DND-41 (cell line): ENCODE data around the gene SPC24.

Experiments
- ATAC-seq: fragments of 200-7000 bp; cut with Tn5 transposase; 3 replicates; pipeline ENCODE4 v1.9.1; 2021; ENCODE audit warnings: low read depth; ENCODE audit not compliant: insufficient read depth
- DNase-seq: peaks from one replicate; pipeline ENCODE4 v3.0.0-alpha.2; 2020
- H2AFZ ChIP-seq: 2 replicates; pipeline ENCODE4 v1.6.0; 2012; ENCODE audit warnings: low read depth, low read length
- H3K27ac ChIP-seq: 2 replicates; pipeline ENCODE4 v1.5.1; 2012; ENCODE audit warnings: low read length, inconsistent platforms
- H3K27me3 ChIP-seq: fragments of 200-600 bp; sonication (generic); 2 replicates; pipeline ENCODE4 v1.6.0; 2012; ENCODE audit warnings: low read length, mild to moderate bottlenecking, inconsistent platforms; ENCODE audit not compliant: insufficient read depth, poor library complexity
- H3K36me3 ChIP-seq: 2 replicates; pipeline ENCODE4 v1.5.1; 2012; ENCODE audit warnings: low read length, inconsistent platforms; ENCODE audit not compliant: insufficient read depth
- H3K4me1 ChIP-seq: 2 replicates; pipeline ENCODE4 v1.5.1; 2012; ENCODE audit warnings: mild to moderate bottlenecking, low read length; ENCODE audit not compliant: insufficient read depth
- H3K4me2 ChIP-seq: 2 replicates; pipeline ENCODE4 v1.6.0; 2012; ENCODE audit warnings: mild to moderate bottlenecking, moderate library complexity, low read length, inconsistent platforms; ENCODE audit not compliant: insufficient read depth
- H3K4me3 ChIP-seq, 2 experiments: fragments of 200-600 bp in 1 of 2; shearing (Covaris generic) in 1 of 2; 2 replicates each; pipeline ENCODE4 v1.5.1; 2012 to 2016; ENCODE audit warnings: inconsistent platforms in 2 of 2, low read length in 2 of 2, mild to moderate bottlenecking in 2 of 2, low read depth in 1 of 2, moderate library complexity in 1 of 2
- H3K79me2 ChIP-seq: 2 replicates; pipeline ENCODE4 v1.6.0; 2012; ENCODE audit warnings: low read length, inconsistent platforms; ENCODE audit not compliant: insufficient read depth
- H3K9ac ChIP-seq: 2 replicates; pipeline ENCODE4 v1.6.0; 2012; ENCODE audit warnings: low read depth, mild to moderate bottlenecking, inconsistent platforms, low read length, moderate library complexity
- H3K9me3 ChIP-seq: 2 replicates; pipeline ENCODE4 v1.5.1; 2012; ENCODE audit warnings: low read length, moderate library complexity, mild to moderate bottlenecking, inconsistent platforms; ENCODE audit not compliant: insufficient read depth, severe bottlenecking
- H4K20me1 ChIP-seq: 2 replicates; pipeline ENCODE4 v1.6.0; 2012; ENCODE audit warnings: low read length; ENCODE audit not compliant: insufficient read depth
- CTCF ChIP-seq: IDR thresholded peaks from 2 replicates; pipeline ENCODE4 v1.5.1; 2012; ENCODE audit warnings: borderline replicate concordance, low read length, moderate library complexity, mild to moderate bottlenecking; ENCODE audit not compliant: poor library complexity, severe bottlenecking; ENCODE audit errors: extremely low read depth
- EZH2 ChIP-seq: IDR thresholded peaks from 3 replicates; pipeline ENCODE4 v1.6.1; 2012; ENCODE audit warnings: borderline replicate concordance, low read depth, mild to moderate bottlenecking, moderate library complexity, low read length, inconsistent platforms; ENCODE audit not compliant: severe bottlenecking

SPC24 gene

GRCh38 chr19:11203194-11204075 is 47.9 kb upstream of the SPC24 start:
- H4K20me1 ChIP-seq = no peaks in the 10 kb centered on the region; the same call in 1 of the 2 replicates
- H3K9me3 ChIP-seq = no peaks in the 10 kb centered on the region
- ATAC-seq (peak; percentile 66), DNase-seq (peak; percentile 42)
- no peak overlapping the region for H2AFZ ChIP-seq
- no peaks in the 10 kb centered on the region for H3K36me3 ChIP-seq
- H3K4me1 ChIP-seq = no peaks in the 10 kb centered on the region
- no peak overlapping the region for H3K27ac ChIP-seq
- TF ChIP-seq EZH2 = no peak
- TF ChIP-seq CTCF = peak; percentile 74
- H3K9ac ChIP-seq = no peak overlapping the region
- no peak overlapping the region for H3K4me3 ChIP-seq
- H3K27me3 ChIP-seq = no peaks in the 10 kb centered on the region
- no peak overlapping the region for H3K4me2 ChIP-seq
- no peaks in the 10 kb centered on the region for H3K79me2 ChIP-seq

GRCh38 chr19:11202488-11203193 is 47.1 kb upstream of the SPC24 start:
- Histone ChIP-seq H3K9me3 (no peaks in the 10 kb centered on the region), H2AFZ (no peak overlapping the region), H3K4me3 (no peak overlapping the region), H3K36me3 (no peaks in the 10 kb centered on the region), H3K4me2 (no peak overlapping the region), H4K20me1 (no peaks in the 10 kb centered on the region), H3K79me2 (no peaks in the 10 kb centered on the region), H3K27me3 (no peaks in the 10 kb centered on the region), H3K9ac (no peak overlapping the region), H3K4me1 (peaks cover 4% of the 10 kb centered on the region), H3K27ac (no peak overlapping the region)
- DNase-seq (no peak), ATAC-seq (no peak)
- TF ChIP-seq EZH2 (no peak), CTCF (no peak)

GRCh38 chr19:11201791-11202190 is 46.2 kb upstream of the SPC24 start:
- no peak for TF ChIP-seq CTCF
- TF ChIP-seq EZH2 = no peak
- H3K4me1 ChIP-seq = peaks cover 11% of the 10 kb centered on the region
- no peak for ATAC-seq

More at GRCh38 chr19:11201791-11202190, 46.2 kb upstream of the SPC24 start:
- Histone ChIP-seq H3K27me3 (no peaks in the 10 kb centered on the region), H3K27ac (no peak overlapping the region), H3K9me3 (no peaks in the 10 kb centered on the region), H3K4me2 (no peak overlapping the region), H3K9ac (no peak overlapping the region), H4K20me1 (no peaks in the 10 kb centered on the region), H2AFZ (no peak overlapping the region), H3K79me2 (no peaks in the 10 kb centered on the region), H3K4me3 (no peak overlapping the region), H3K36me3 (no peaks in the 10 kb centered on the region)
- DNase-seq = no peak
